Measurements from ENCODE around the gene MT1E. TPM values are rescaled to one million over a fixed set of nuclear protein-coding genes. Genes with fewer than 3 reads are reported as not detected.

The MT1E gene
- total RNA-seq, 1 experiment from 2014 or later, result 25.9 TPM

- no peak within 1 kb of the TSS for H3K9ac ChIP-seq (ENCODE audit: extremely low read depth, insufficient read length, low read length)
These were observed 12.5 kb downstream of the MT1E start, which contains the start of gene MT1A for GRCh38 chr16:56637814-56638750. Gene MT1A, plus strand, starts transcription at chr16:56638666. Its CDS starts 73 bp downstream, at chr16:56638739.

More at GRCh38 chr16:56637814-56638750, 12.5 kb downstream of the MT1E start, which contains the start of gene MT1A:
- Histone ChIP-seq H4K5ac (ENCODE audit: insufficient read length, low read depth, low read length) (no peak within 1 kb of the TSS), H3K27ac (ENCODE audit: insufficient read length, low read depth, low read length) (no peak within 1 kb of the TSS), H4K20me1 (ENCODE audit: control insufficient read depth, insufficient read depth, insufficient read length) (no peaks in the 10 kb centered on the region), H3K9me3 (ENCODE audit: control insufficient read depth, low read depth, low read length) (no peaks in the 10 kb centered on the region), H2BK15ac (ENCODE audit: low read depth, low read length) (no peak within 1 kb of the TSS), H3T11ph (ENCODE audit: low read length) (no peak within 1 kb of the TSS), H4K8ac (replicated peaks; ENCODE audit: insufficient read length, low read depth, low read length) (no peak within 1 kb of the TSS), H3K4me1 (ENCODE audit: insufficient read depth, low read length) (no peaks in the 10 kb centered on the region), H4K91ac (ENCODE audit: insufficient read length, low read depth, low read length) (no peak within 1 kb of the TSS), H3K79me2 (ENCODE audit: insufficient read depth, low read length) (no peaks in the 10 kb centered on the region), H3K4me2 (ENCODE audit: insufficient read depth, insufficient read length, low read length) (peak within 1 kb of the TSS; percentile 68), H3K23me2 (ENCODE audit: insufficient read length, low read depth, low read length, poor library complexity, severe bottlenecking) (peaks cover 6% of the 10 kb centered on the region), H2AK5ac (ENCODE audit: insufficient read length, low read length) (no peak within 1 kb of the TSS), H2BK5ac (ENCODE audit: insufficient read length, low read length) (no peak within 1 kb of the TSS), H3K14ac (ENCODE audit: insufficient read depth, low read length) (no peak within 1 kb of the TSS), H3K56ac (ENCODE audit: insufficient read length, low read depth, low read length) (no peak within 1 kb of the TSS), H3K27me3 (ENCODE audit: insufficient read depth, low read length) (peaks cover 93% of the 10 kb centered on the region), H3K4ac (ENCODE audit: low read depth, low read length) (no peak within 1 kb of the TSS), H3K18ac (ENCODE audit: insufficient read length, low read depth, low read length) (no peak within 1 kb of the TSS), H2BK20ac (ENCODE audit: low read depth, low read length, poor library complexity, severe bottlenecking) (no peak within 1 kb of the TSS), H2BK120ac (ENCODE audit: low read depth, low read length, poor library complexity, severe bottlenecking) (no peak within 1 kb of the TSS), H2BK12ac (ENCODE audit: insufficient read length, low read depth, low read length) (no peak within 1 kb of the TSS), H3K23ac (ENCODE audit: insufficient read length, low read depth, low read length) (no peak within 1 kb of the TSS), H2AFZ (ENCODE audit: low read length) (no peak within 1 kb of the TSS), H3K79me1 (ENCODE audit: insufficient read depth, low read depth, low read length, poor library complexity, severe bottlenecking) (no peaks in the 10 kb centered on the region)
- no peaks in the 10 kb centered on the region; a peak in 1 of 7 replicates for H3K36me3 Mint-ChIP-seq (ENCODE audit: insufficient read depth in 1 of 3, low read depth in 3 of 3)
- no CpG with 5 or more reads among the region's 68 CpGs for WGBS (ENCODE audit: extremely low coverage, insufficient read length, low lambda C conversion rate)
- H3K4me1 Mint-ChIP-seq, result peaks cover 16 to 35% of the 10 kb centered on the region in 2 experiments
- H3K9me3 Mint-ChIP-seq, result peaks cover 0 to 9% of the 10 kb centered on the region in 2 experiments; a peak in 2 of 5 replicates
- peak within 1 kb of the TSS; percentile 56 to 81 for H3K4me3 Mint-ChIP-seq
- DNase-seq, result peak; percentile 78
- no peak for TF ChIP-seq CTCF (conservative IDR thresholded peaks at IDR 0.05)
- peaks cover 99% of the 10 kb centered on the region for H3K27me3 Mint-ChIP-seq (ENCODE audit: low read depth)
- peak within 1 kb of the TSS in 1 of 3 experiments; percentile 48; a peak in 1 of 7 replicates for H3K27ac Mint-ChIP-seq

Measured in H9 (cell line).